ENCODE data around the gene DNAH14.

The DNAH14 gene

DNA sequence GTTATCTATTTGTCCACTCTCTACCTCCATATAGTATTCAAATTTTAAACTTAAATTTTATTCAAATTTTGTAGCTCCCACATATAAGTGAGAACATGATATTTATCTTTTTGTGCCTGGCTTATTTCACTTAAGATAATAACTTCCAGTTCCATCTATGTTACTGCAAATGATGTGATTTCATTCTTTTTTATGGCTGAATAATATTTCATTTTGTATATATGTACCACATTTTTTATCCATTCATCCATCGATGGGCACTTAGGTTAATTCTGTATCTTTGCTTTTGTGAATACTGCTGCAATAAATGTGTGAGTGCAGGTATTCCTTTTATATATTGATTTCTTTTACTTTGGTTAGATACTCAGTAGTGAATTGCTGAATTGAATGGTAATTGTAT is 2.1 kb downstream of the DNAH14 start:
- Histone ChIP-seq H3K36me3 (ENCODE audit: control insufficient read depth in 2 of 2, insufficient read depth in 1 of 2, low read length in 2 of 2) (no peaks in the 10 kb centered on the region), H3K27ac (ENCODE audit: extremely low read depth, low read depth, low read length) (no peak overlapping the region), H3K4me1 (ENCODE audit: control insufficient read depth, insufficient read depth, low read length) (no peaks in the 10 kb centered on the region), H3K4me3 (ENCODE audit: low read depth, low read length) (no peak overlapping the region), H3K9me3 (ENCODE audit: control insufficient read depth, insufficient read depth, low read depth, low read length) (no peaks in the 10 kb centered on the region; the same call in 1 of the 2 replicates)
- TF ChIP-seq ZNF146 (tag by site-specific recombination; IDR thresholded peaks at IDR 0.05) = peak; percentile 79
- TF ChIP-seq, protein P1, sequence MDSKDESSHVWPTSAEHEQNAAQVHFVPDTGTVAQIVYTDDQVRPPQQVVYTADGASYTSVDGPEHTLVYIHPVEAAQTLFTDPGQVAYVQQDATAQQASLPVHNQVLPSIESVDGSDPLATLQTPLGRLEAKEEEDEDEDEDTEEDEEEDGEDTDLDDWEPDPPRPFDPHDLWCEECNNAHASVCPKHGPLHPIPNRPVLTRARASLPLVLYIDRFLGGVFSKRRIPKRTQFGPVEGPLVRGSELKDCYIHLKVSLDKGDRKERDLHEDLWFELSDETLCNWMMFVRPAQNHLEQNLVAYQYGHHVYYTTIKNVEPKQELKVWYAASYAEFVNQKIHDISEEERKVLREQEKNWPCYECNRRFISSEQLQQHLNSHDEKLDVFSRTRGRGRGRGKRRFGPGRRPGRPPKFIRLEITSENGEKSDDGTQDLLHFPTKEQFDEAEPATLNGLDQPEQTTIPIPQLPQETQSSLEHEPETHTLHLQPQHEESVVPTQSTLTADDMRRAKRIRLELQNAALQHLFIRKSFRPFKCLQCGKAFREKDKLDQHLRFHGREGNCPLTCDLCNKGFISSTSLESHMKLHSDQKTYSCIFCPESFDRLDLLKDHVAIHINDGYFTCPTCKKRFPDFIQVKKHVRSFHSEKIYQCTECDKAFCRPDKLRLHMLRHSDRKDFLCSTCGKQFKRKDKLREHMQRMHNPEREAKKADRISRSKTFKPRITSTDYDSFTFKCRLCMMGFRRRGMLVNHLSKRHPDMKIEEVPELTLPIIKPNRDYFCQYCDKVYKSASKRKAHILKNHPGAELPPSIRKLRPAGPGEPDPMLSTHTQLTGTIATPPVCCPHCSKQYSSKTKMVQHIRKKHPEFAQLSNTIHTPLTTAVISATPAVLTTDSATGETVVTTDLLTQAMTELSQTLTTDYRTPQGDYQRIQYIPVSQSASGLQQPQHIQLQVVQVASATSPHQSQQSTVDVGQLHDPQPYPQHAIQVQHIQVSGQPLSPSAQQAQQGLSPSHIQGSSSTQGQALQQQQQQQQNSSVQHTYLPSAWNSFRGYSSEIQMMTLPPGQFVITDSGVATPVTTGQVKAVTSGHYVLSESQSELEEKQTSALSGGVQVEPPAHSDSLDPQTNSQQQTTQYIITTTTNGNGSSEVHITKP (tag by site-specific recombination; IDR thresholded peaks at IDR 0.05) = no peak
- TF ChIP-seq MYNN (tag by site-specific recombination; IDR thresholded peaks at IDR 0.05; ENCODE audit: borderline replicate concordance) = no peak
- no peak for TF ChIP-seq ZNF629 (tag by site-specific recombination; IDR thresholded peaks at IDR 0.05)
- TF ChIP-seq, protein P2, sequence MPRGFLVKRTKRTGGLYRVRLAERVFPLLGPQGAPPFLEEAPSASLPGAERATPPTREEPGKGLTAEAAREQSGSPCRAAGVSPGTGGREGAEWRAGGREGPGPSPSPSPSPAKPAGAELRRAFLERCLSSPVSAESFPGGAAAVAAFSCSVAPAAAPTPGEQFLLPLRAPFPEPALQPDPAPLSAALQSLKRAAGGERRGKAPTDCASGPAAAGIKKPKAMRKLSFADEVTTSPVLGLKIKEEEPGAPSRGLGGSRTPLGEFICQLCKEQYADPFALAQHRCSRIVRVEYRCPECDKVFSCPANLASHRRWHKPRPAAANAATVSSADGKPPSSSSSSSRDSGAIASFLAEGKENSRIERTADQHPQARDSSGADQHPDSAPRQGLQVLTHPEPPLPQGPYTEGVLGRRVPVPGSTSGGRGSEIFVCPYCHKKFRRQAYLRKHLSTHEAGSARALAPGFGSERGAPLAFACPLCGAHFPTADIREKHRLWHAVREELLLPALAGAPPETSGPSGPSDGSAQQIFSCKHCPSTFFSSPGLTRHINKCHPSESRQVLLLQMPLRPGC (tag by site-specific recombination; IDR thresholded peaks at IDR 0.05) = no peak
- 0 out of 2 replicates have a peak, but pooled peaks have one; percentile 36 for TF ChIP-seq ZNF169 (tag by site-specific recombination; IDR thresholded peaks at IDR 0.05)
- CTCF ChIA-PET = interaction anchor here (1.3 to 1.4 kb wide), 2 partner anchors 9 to 33 kb away, joined by 4 to 7 read pairs; no protein-coding TSS in a partner anchor
- POLR2A ChIA-PET = no interaction called here

DNA sequence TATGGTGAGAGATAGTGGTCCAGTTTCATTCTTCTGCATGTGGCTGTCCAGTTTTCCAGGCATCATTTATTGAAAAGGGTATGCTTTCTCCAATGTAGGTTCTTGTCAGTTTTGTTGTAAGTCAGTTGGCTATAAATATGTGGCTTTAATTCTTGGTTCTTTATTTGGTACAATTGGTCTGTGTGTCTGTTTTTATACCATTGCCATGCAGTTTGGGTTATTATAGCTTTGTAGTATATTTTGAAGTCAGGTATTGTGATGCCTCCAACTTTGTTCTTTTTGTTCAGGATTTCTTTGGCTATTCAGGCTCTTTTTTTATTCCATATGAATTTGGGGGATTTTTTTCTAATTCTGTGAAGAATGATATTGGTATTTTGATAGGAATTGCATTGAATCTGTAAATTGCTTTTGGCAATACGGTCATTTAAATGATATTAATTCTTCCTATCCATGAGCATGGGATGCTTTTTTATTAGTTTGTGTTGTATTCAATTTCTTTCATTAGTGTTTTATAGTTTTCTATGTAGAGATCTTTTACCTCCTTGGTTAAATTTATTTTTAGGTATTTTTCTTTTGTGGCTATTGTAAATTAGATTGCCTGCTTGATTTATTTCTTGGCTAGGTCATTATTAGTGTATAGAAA is 3.3 kb downstream of the DNAH14 start:
- no peaks in the 10 kb centered on the region for H3K4me1 ChIP-seq (ENCODE audit: control insufficient read depth, insufficient read depth, low read length)
- TF ChIP-seq ZNF558 (tag by site-specific recombination; IDR thresholded peaks at IDR 0.05) = 0 out of 2 replicates have a peak, but pooled peaks have one; percentile 43
- 0 out of 2 replicates have a peak, but pooled peaks have one; percentile 11 for TF ChIP-seq ZNF560 (tag by site-specific recombination; IDR thresholded peaks at IDR 0.05; ENCODE audit: borderline replicate concordance)
- TF ChIP-seq ZNF473 (tag by site-specific recombination; IDR thresholded peaks at IDR 0.05) = no peak
- peak; percentile 70; the same call in 1 of the 2 replicates for TF ChIP-seq ZNF626 (tag by site-specific recombination; IDR thresholded peaks at IDR 0.05)
- no peak for TF ChIP-seq GFI1B (tag by site-specific recombination; IDR thresholded peaks at IDR 0.05)
- 0 out of 2 replicates have a peak, but pooled peaks have one; percentile 50 for TF ChIP-seq ZNF416 (tag by site-specific recombination; IDR thresholded peaks at IDR 0.05)
- peak; percentile 29; the same call in 1 of the 2 replicates for TF ChIP-seq ZNF2 (tag by site-specific recombination; IDR thresholded peaks at IDR 0.05)
- TF ChIP-seq ZNF623 (tag by site-specific recombination; IDR thresholded peaks at IDR 0.05) = no peak
- TF ChIP-seq, protein P3, sequence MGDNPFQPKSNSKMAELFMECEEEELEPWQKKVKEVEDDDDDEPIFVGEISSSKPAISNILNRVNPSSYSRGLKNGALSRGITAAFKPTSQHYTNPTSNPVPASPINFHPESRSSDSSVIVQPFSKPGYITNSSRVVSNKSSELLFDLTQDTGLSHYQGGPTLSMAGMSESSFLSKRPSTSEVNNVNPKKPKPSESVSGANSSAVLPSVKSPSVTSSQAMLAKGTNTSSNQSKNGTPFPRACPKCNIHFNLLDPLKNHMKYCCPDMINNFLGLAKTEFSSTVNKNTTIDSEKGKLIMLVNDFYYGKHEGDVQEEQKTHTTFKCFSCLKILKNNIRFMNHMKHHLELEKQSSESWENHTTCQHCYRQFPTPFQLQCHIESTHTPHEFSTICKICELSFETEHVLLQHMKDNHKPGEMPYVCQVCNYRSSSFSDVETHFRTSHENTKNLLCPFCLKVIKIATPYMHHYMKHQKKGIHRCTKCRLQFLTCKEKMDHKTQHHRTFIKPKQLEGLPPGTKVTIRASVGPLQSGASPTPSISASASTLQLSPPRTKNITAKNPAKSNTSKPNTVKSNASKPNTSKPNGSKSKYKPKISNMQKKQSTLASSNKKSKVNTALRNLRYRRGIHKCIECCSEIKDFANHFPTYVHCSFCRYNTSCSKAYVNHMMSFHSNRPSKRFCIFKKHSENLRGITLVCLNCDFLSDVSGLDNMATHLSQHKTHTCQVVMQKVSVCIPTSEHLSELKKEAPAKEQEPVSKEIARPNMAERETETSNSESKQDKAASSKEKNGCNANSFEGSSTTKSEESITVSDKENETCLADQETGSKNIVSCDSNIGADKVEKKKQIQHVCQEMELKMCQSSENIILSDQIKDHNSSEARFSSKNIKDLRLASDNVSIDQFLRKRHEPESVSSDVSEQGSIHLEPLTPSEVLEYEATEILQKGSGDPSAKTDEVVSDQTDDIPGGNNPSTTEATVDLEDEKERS (tag by site-specific recombination; IDR thresholded peaks at IDR 0.05) = peak; percentile 100
- TF ChIP-seq ZNF140 (tag by site-specific recombination; IDR thresholded peaks at IDR 0.05) = 0 out of 2 replicates have a peak, but pooled peaks have one; percentile 17
- no peak for TF ChIP-seq ZNF433 (tag by site-specific recombination; IDR thresholded peaks at IDR 0.05; ENCODE audit: low read depth)
- TF ChIP-seq ZNF214 (tag by site-specific recombination; IDR thresholded peaks at IDR 0.05; ENCODE audit: borderline replicate concordance) = no peak
- TF ChIP-seq ZNF324 (tag by site-specific recombination; IDR thresholded peaks at IDR 0.05) = peak; percentile 39; the same call in 1 of the 2 replicates
- peak; percentile 19; the same call in 1 of the 2 replicates for TF ChIP-seq TRIM28 (IDR thresholded peaks at IDR 0.05; ENCODE audit: borderline replicate concordance, low read length)
- no peak for TF ChIP-seq ZNF292 (tag by site-specific recombination; IDR thresholded peaks at IDR 0.05; ENCODE audit: borderline replicate concordance, low read depth)
- TF ChIP-seq ZNF248 (tag by site-specific recombination; IDR thresholded peaks at IDR 0.05) = peak; percentile 97
- TF ChIP-seq, protein P4, sequence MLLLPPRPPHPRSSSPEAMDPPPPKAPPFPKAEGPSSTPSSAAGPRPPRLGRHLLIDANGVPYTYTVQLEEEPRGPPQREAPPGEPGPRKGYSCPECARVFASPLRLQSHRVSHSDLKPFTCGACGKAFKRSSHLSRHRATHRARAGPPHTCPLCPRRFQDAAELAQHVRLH (tag by site-specific recombination; IDR thresholded peaks at IDR 0.05) = peak; percentile 90

More for the DNA sequence above, 3.3 kb downstream of the DNAH14 start:
- Histone ChIP-seq H3K4me3 (ENCODE audit: low read depth, low read length) (no peak overlapping the region), H3K9me3 (ENCODE audit: control insufficient read depth, insufficient read depth, low read depth, low read length) (no peaks in the 10 kb centered on the region; the same call in 1 of the 2 replicates), H3K36me3 (ENCODE audit: control insufficient read depth in 2 of 2, insufficient read depth in 1 of 2, low read length in 2 of 2) (no peaks in the 10 kb centered on the region), H3K27ac (ENCODE audit: extremely low read depth, low read depth, low read length) (no peak overlapping the region)
- CTCF ChIA-PET = no interaction called here
- POLR2A ChIA-PET = no interaction called here
